GM23248 (cell line): ENCODE data around the gene PYCR2.

Source experiments
- EZH2 ChIP-seq: fragments of 200-600 bp; sonication (generic); IDR thresholded peaks from 2 replicates; pipeline ENCODE4 v1.6.1; 2018; ENCODE audit warnings: antibody characterized with exemption, mild to moderate bottlenecking; ENCODE audit not compliant: insufficient read depth, poor library complexity, severe bottlenecking
- EZH2phosphoT487 ChIP-seq: fragments of 200-600 bp; sonication (generic); IDR thresholded peaks from 2 replicates; pipeline ENCODE4 v1.6.1; 2018; ENCODE audit warnings: antibody characterized with exemption, moderate library complexity, mild to moderate bottlenecking, low read depth; ENCODE audit not compliant: insufficient read depth

- TF ChIP-seq EZH2: no peak
- no peak for TF ChIP-seq EZH2phosphoT487
These were observed 43.8 kb downstream of the PYCR2 start for GRCh38 chr1:225880222-225880588.
